Measurements from ENCODE around the gene AGPAT2. TPM values are rescaled to one million over a fixed set of nuclear protein-coding genes. Genes with fewer than 3 reads are reported as not detected.
A peak's percentile ranks its signal among the peaks of the same experiment; 100 is the strongest.

The AGPAT2 gene
- total and polyA plus RNA-seq, 7 experiments from 2014 or later = 2.3 to 20.6 (median 12.0) TPM

DNA sequence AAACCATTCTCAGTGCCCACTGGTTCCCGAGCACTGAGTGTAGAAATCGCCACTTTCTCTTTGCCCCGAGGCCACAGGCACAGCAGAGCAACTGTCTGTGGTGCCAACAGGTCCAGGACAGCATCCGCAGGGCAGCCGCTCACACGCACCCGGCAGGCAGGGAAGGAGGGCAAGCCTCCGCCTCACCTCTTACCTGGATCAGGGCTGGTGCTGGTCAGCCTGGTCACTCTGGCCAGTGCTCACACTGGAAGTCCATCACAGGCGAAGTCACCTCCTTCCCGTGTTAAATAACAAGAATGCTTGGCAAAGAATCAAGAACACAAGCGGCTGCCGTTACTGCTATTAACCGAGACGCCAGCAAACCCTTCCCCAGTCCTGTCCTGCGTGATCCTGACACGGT is 38.9 kb upstream of the AGPAT2 start:
- Histone ChIP-seq H3K27me3 (ENCODE audit: control insufficient read depth in 2 of 2, insufficient read depth in 2 of 2, low read length in 2 of 2) (no peaks in the 10 kb centered on the region), H3K36me3 (ENCODE audit: control insufficient read depth in 2 of 3, insufficient read depth in 3 of 3, low read length in 3 of 3) (peaks cover 9 to 52% (median 13%) of the 10 kb centered on the region in 3 experiments), H3K4me3 (ENCODE audit: low read length) (peak overlapping the region; percentile 87), H3K9me3 (ENCODE audit: control insufficient read depth in 2 of 3, low read length in 3 of 3) (no peaks in the 10 kb centered on the region), H3K27ac (ENCODE audit: low read depth, low read length) (peak overlapping the region; percentile 83), H3K4me1 (ENCODE audit: control insufficient read depth in 2 of 2, insufficient read depth in 2 of 2, low read length in 2 of 2) (peaks cover 16 to 17% of the 10 kb centered on the region in 2 donors)
- peak overlapping the region; percentile 88 to 99 (median 96) for H3K4me3 Mint-ChIP-seq
- peak overlapping the region; percentile 84 to 97 (median 92) for H3K27ac Mint-ChIP-seq
- POLR2A ChIA-PET = interaction anchor here (0.7 to 3.8 kb wide), 7 partner anchors 7 to 187 kb away, joined by 3 to 15 read pairs (median 6); no protein-coding TSS in a partner anchor
- intact Hi-C loops (cut with micrococcal nuclease) = loop anchor here (2.0 to 5.0 kb wide), 5 partner anchors 39 to 363 kb away; partner anchors contain the start of genes AGPAT2 (in 2 of the 2), DNLZ (in 1 of the 2), NOTCH1 (in 1 of the 2) and SEC16A (in 1 of the 2)
- peaks cover 0 to 5% (median 0%) of the 10 kb centered on the region in 5 donors for H3K27me3 Mint-ChIP-seq
- ATAC-seq = no peak
- peaks cover 14 to 37% (median 28%) of the 10 kb centered on the region in 7 donors for H3K4me1 Mint-ChIP-seq
- no peak for DNase-seq
- H3K9me3 Mint-ChIP-seq = peaks cover 0 to 6% (median 0%) of the 10 kb centered on the region in 11 donors
- H3K36me3 Mint-ChIP-seq = peaks cover 0 to 19% (median 13%) of the 10 kb centered on the region in 5 donors
- CTCF ChIA-PET = interaction anchor here (0.7 kb wide), 2 partner anchors 64 to 167 kb away, joined by 3 to 6 read pairs; no protein-coding TSS in a partner anchor

- ChIA-PET CTCF (interaction anchor here (0.7 kb wide), 2 partner anchors 65 to 166 kb away, joined by 3 to 6 read pairs; no protein-coding TSS in a partner anchor), POLR2A (interaction anchor here (0.7 to 1.1 kb wide), 4 partner anchors 11 to 173 kb away, joined by 3 to 6 read pairs (median 4); no protein-coding TSS in a partner anchor)
- peaks cover 9 to 57% (median 13%) of the 10 kb centered on the region in 3 experiments for H3K36me3 ChIP-seq (ENCODE audit: control insufficient read depth in 2 of 3, insufficient read depth in 3 of 3, low read length in 3 of 3)
- peaks cover 0 to 19% (median 13%) of the 10 kb centered on the region in 5 donors for H3K36me3 Mint-ChIP-seq
- no peak for ATAC-seq
- H3K9me3 ChIP-seq (ENCODE audit: control insufficient read depth in 2 of 3, low read length in 3 of 3) = no peaks in the 10 kb centered on the region
- peak overlapping the region in 2 of 9 donors; percentile 4 to 26 for H3K27ac Mint-ChIP-seq
- intact Hi-C loops (cut with micrococcal nuclease) = loop anchor here (2.0 to 5.0 kb wide), 5 partner anchors 38 to 363 kb away; partner anchors contain the start of genes AGPAT2 (in 2 of the 2), DNLZ (in 1 of the 2), NOTCH1 (in 1 of the 2) and SEC16A (in 1 of the 2)
- H3K4me1 Mint-ChIP-seq = peaks cover 16 to 37% (median 28%) of the 10 kb centered on the region in 7 donors
- no peaks in the 10 kb centered on the region for H3K27me3 ChIP-seq (ENCODE audit: control insufficient read depth in 2 of 2, insufficient read depth in 2 of 2, low read length in 2 of 2)
- peaks cover 0 to 6% (median 0%) of the 10 kb centered on the region in 11 donors for H3K9me3 Mint-ChIP-seq
- H3K27ac ChIP-seq (ENCODE audit: low read depth, low read length) = no peak overlapping the region
- H3K4me1 ChIP-seq (ENCODE audit: control insufficient read depth in 2 of 2, insufficient read depth in 2 of 2, low read length in 2 of 2) = peaks cover 16 to 17% of the 10 kb centered on the region in 2 donors
- no peak for DNase-seq
- no peak overlapping the region for H3K4me3 ChIP-seq (ENCODE audit: low read length)
- peak overlapping the region in 6 of 10 donors; percentile 88 to 99 (median 96) for H3K4me3 Mint-ChIP-seq
- peaks cover 0 to 5% (median 0%) of the 10 kb centered on the region in 5 donors for H3K27me3 Mint-ChIP-seq
These were observed 38.4 kb upstream of the AGPAT2 start for GRCh38 chr9:136725612-136726011.

DNA sequence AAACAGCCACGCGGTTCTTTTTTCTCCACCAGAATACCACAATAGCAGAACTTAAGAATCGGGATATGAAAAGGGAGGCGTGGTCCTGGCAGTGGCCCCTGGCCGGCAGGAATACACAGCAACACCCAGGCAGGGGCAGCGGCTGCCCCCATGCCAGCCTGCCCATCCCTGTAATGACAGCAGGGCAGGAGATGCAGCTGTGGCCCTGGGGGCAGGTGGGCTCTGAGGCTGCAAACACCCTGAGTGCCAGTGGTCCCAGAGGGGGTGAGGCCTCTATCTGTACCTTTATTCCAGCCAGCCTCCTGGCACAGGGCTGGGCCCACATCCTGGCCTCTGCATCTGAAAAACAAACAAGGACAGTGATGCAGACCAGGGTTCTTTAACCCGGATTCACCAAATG is 37.5 kb upstream of the AGPAT2 start:
- Mint-ChIP-seq H3K4me3 (peak overlapping the region in 2 of 10 donors; percentile 13 to 16), H3K36me3 (peaks cover 0 to 19% (median 13%) of the 10 kb centered on the region in 5 donors), H3K27me3 (peaks cover 0 to 5% (median 0%) of the 10 kb centered on the region in 5 donors), H3K27ac (peak overlapping the region in 1 of 9 donors; percentile 19), H3K4me1 (peaks cover 16 to 37% (median 28%) of the 10 kb centered on the region in 7 donors), H3K9me3 (peaks cover 0 to 6% (median 0%) of the 10 kb centered on the region in 11 donors)
- Histone ChIP-seq H3K27me3 (ENCODE audit: control insufficient read depth in 2 of 2, insufficient read depth in 2 of 2, low read length in 2 of 2) (no peaks in the 10 kb centered on the region), H3K36me3 (ENCODE audit: control insufficient read depth in 2 of 3, insufficient read depth in 3 of 3, low read length in 3 of 3) (peaks cover 9 to 57% (median 13%) of the 10 kb centered on the region in 3 experiments), H3K9me3 (ENCODE audit: control insufficient read depth in 2 of 3, low read length in 3 of 3) (no peaks in the 10 kb centered on the region), H3K27ac (ENCODE audit: low read depth, low read length) (no peak overlapping the region), H3K4me3 (ENCODE audit: low read length) (no peak overlapping the region), H3K4me1 (ENCODE audit: control insufficient read depth in 2 of 2, insufficient read depth in 2 of 2, low read length in 2 of 2) (peaks cover 16 to 17% of the 10 kb centered on the region in 2 donors)
- CTCF ChIA-PET = no interaction called here
- DNase-seq (no peak), ATAC-seq (no peak)
- POLR2A ChIA-PET = interaction anchor here (0.9 kb wide), 1 partner anchor 12 kb away, joined by 3 read pairs; no protein-coding TSS in a partner anchor
- intact Hi-C loops (cut with micrococcal nuclease) = loop anchor here (5.0 kb wide), 4 partner anchors 37 to 242 kb away; partner anchors contain the start of genes AGPAT2 (in 2 of the 2), NOTCH1 (in 1 of the 2) and SEC16A (in 1 of the 2)

- intact Hi-C loops (cut with micrococcal nuclease) = no loop called here
- H3K27ac ChIP-seq (ENCODE audit: low read depth, low read length) = no peak overlapping the region
- POLR2A ChIA-PET = no interaction called here
- Mint-ChIP-seq H3K4me3 (peak overlapping the region in 1 of 10 donors; percentile 16), H3K4me1 (peaks cover 14 to 35% (median 27%) of the 10 kb centered on the region in 7 donors), H3K9me3 (peaks cover 0 to 6% (median 0%) of the 10 kb centered on the region in 11 donors), H3K36me3 (peaks cover 0 to 19% (median 13%) of the 10 kb centered on the region in 5 donors), H3K27me3 (no peaks in the 10 kb centered on the region), H3K27ac (peak overlapping the region in 1 of 9 donors; percentile 18)
- peaks cover 16 to 17% of the 10 kb centered on the region in 2 donors for H3K4me1 ChIP-seq (ENCODE audit: control insufficient read depth in 2 of 2, insufficient read depth in 2 of 2, low read length in 2 of 2)
- no peak for ATAC-seq
- H3K36me3 ChIP-seq (ENCODE audit: control insufficient read depth in 2 of 3, insufficient read depth in 3 of 3, low read length in 3 of 3) = peaks cover 9 to 57% (median 13%) of the 10 kb centered on the region in 3 experiments
- no peak overlapping the region for H3K4me3 ChIP-seq (ENCODE audit: low read length)
- no peaks in the 10 kb centered on the region for H3K9me3 ChIP-seq (ENCODE audit: control insufficient read depth in 2 of 3, low read length in 3 of 3)
- H3K27me3 ChIP-seq (ENCODE audit: control insufficient read depth in 2 of 2, insufficient read depth in 2 of 2, low read length in 2 of 2) = no peaks in the 10 kb centered on the region
- CTCF ChIA-PET = no interaction called here
- DNase-seq = no peak
These were observed 36.7 kb upstream of the AGPAT2 start for GRCh38 chr9:136723989-136724388.

- H3K27ac Mint-ChIP-seq = peak overlapping the region in 1 of 9 donors; percentile 65
- H3K9me3 Mint-ChIP-seq = peaks cover 0 to 6% (median 0%) of the 10 kb centered on the region in 11 donors
- H3K4me1 Mint-ChIP-seq = peaks cover 14 to 35% (median 27%) of the 10 kb centered on the region in 7 donors
- H3K36me3 Mint-ChIP-seq = peaks cover 0 to 19% (median 13%) of the 10 kb centered on the region in 5 donors
- Histone ChIP-seq H3K9me3 (ENCODE audit: control insufficient read depth in 2 of 3, low read length in 3 of 3) (no peaks in the 10 kb centered on the region), H3K27ac (ENCODE audit: low read depth, low read length) (no peak overlapping the region), H3K27me3 (ENCODE audit: control insufficient read depth in 2 of 2, insufficient read depth in 2 of 2, low read length in 2 of 2) (no peaks in the 10 kb centered on the region), H3K4me1 (ENCODE audit: control insufficient read depth in 2 of 2, insufficient read depth in 2 of 2, low read length in 2 of 2) (peaks cover 16 to 17% of the 10 kb centered on the region in 2 donors), H3K36me3 (ENCODE audit: control insufficient read depth in 2 of 3, insufficient read depth in 3 of 3, low read length in 3 of 3) (peaks cover 9 to 57% (median 13%) of the 10 kb centered on the region in 3 experiments), H3K4me3 (ENCODE audit: low read length) (no peak overlapping the region)
- no peaks in the 10 kb centered on the region for H3K27me3 Mint-ChIP-seq
- intact Hi-C loops (cut with micrococcal nuclease) = no loop called here
- ChIA-PET CTCF (no interaction called here), POLR2A (no interaction called here)
- DNase-seq (no peak), ATAC-seq (no peak)
- H3K4me3 Mint-ChIP-seq = no peak overlapping the region
These were observed 36.2 kb upstream of the AGPAT2 start for GRCh38 chr9:136723362-136723976.

DNA sequence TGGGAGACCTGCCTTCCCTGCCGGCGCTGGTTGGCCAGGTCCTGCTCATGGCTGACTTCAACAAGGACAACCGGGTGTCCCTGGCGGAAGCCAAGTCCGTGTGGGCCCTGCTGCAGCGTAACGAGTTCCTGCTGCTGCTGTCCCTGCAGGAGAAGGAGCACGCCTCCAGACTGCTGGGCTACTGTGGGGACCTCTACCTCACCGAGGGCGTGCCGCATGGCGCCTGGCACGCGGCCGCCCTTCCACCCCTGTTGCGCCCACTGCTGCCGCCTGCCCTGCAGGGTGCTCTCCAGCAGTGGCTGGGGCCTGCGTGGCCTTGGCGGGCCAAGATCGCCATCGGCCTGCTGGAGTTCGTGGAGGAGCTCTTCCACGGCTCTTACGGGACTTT is 35.7 kb upstream of the AGPAT2 start:
- H3K4me1 ChIP-seq (ENCODE audit: control insufficient read depth in 2 of 2, insufficient read depth in 2 of 2, low read length in 2 of 2) = peaks cover 16 to 17% of the 10 kb centered on the region in 2 donors
- no peaks in the 10 kb centered on the region for H3K9me3 ChIP-seq (ENCODE audit: control insufficient read depth in 2 of 3, low read length in 3 of 3)
- Mint-ChIP-seq H3K27me3 (no peaks in the 10 kb centered on the region), H3K4me1 (peaks cover 14 to 35% (median 27%) of the 10 kb centered on the region in 7 donors), H3K36me3 (peaks cover 0 to 19% (median 13%) of the 10 kb centered on the region in 5 donors), H3K9me3 (peaks cover 0 to 6% (median 0%) of the 10 kb centered on the region in 11 donors), H3K4me3 (no peak overlapping the region), H3K27ac (no peak overlapping the region)
- H3K27ac ChIP-seq (ENCODE audit: low read depth, low read length) = no peak overlapping the region
- no peaks in the 10 kb centered on the region for H3K27me3 ChIP-seq (ENCODE audit: control insufficient read depth in 2 of 2, insufficient read depth in 2 of 2, low read length in 2 of 2)
- intact Hi-C loops (cut with micrococcal nuclease) = no loop called here
- H3K36me3 ChIP-seq (ENCODE audit: control insufficient read depth in 2 of 3, insufficient read depth in 3 of 3, low read length in 3 of 3) = peaks cover 9 to 57% (median 13%) of the 10 kb centered on the region in 3 experiments
- H3K4me3 ChIP-seq (ENCODE audit: low read length) = no peak overlapping the region
- no peak for DNase-seq
- POLR2A ChIA-PET = no interaction called here
- CTCF ChIA-PET = no interaction called here
- ATAC-seq = no peak

Data from naive thymus-derived CD4-positive, alpha-beta T cell (primary cell).